Endothelial cell of umbilical vein (primary cell): Measurements from ENCODE around the gene CHL1. TPM values are rescaled to one million over a fixed set of nuclear protein-coding genes. Genes with fewer than 3 reads are reported as not detected.

Experiments
- BruUV-seq: library from RNA; stranded (reverse); fragments of 400-500 nt; replicated peaks from 2 replicates; lab custom pipeline; 2021; lab: Mats Ljungman, UMichigan
- CTCF ChIA-PET: fragments of 300-600, 350-600 bp; sonication (Branson Sonifier 250); formaldehyde crosslinking; loops from one replicate; lab custom pipeline; 2021; ENCODE audit warnings: antibody characterized with exemption, inconsistent platforms; lab: Charles Lee
- POLR2A ChIA-PET: fragments of 300-600, 350-600 bp; sonication (Branson Sonifier 250); formaldehyde crosslinking; loops from one replicate; lab custom pipeline; 2021; ENCODE audit warnings: antibody characterized with exemption, inconsistent platforms; lab: Charles Lee
- DNase-seq: peaks from one replicate; pipeline ENCODE4 v3.0.0-alpha.2; 2011; ENCODE audit warnings: low read depth, low spot score
- FAIRE-seq: peaks from 2 replicates; lab custom pipeline; 2011; peaks lifted over from hg19 to GRCh38; lab: Jason Lieb, UNC
- H2AFZ ChIP-seq: 2 replicates; pipeline ENCODE4 v1.6.0; 2012; ENCODE audit warnings: low read depth, low read length, control low read depth, inconsistent platforms
- H3K27ac ChIP-seq: 2 replicates; pipeline ENCODE4 v1.5.1; 2011; ENCODE audit warnings: low read depth, mild to moderate bottlenecking, control low read depth, low read length, moderate library complexity; ENCODE audit not compliant: insufficient read depth
- H3K27me3 ChIP-seq, 2 experiments: 2 replicates each; pipeline versions ENCODE4 v1.6.0 to v1.6.1; 2011; ENCODE audit warnings: low read length in 2 of 2, mixed read lengths in 1 of 2; ENCODE audit not compliant: control insufficient read depth in 2 of 2, insufficient read depth in 2 of 2
- H3K36me3 ChIP-seq, 2 experiments: 2 replicates in 1 of 2; 3 replicates in 1 of 2; pipeline ENCODE4 v1.5.1; 2011; ENCODE audit warnings: low read length in 2 of 2, mild to moderate bottlenecking in 1 of 2, moderate library complexity in 1 of 2; ENCODE audit not compliant: control insufficient read depth in 2 of 2, insufficient read depth in 2 of 2; ENCODE audit errors: extremely low read depth in 1 of 2
- H3K4me1 ChIP-seq: 3 replicates; pipeline ENCODE4 v1.5.1; 2011; ENCODE audit warnings: mild to moderate bottlenecking, low read length; ENCODE audit not compliant: control insufficient read depth, insufficient read depth; ENCODE audit errors: extremely low read depth
- H3K4me2 ChIP-seq: 2 replicates; pipeline ENCODE4 v1.6.1; 2011; ENCODE audit warnings: low read length, control low read depth, mixed read lengths; ENCODE audit not compliant: insufficient read depth
- H3K4me3 ChIP-seq, 3 experiments: fragments of 200-600 bp in 1 of 3; sonication (generic), shearing (Covaris generic) in 1 of 3; replicated peaks in 1 of 3; 2 replicates each; pipeline ENCODE4 v1.5.1; 2011 to 2016; ENCODE audit warnings: control low read depth in 3 of 3, low read length in 3 of 3, mild to moderate bottlenecking in 2 of 3, inconsistent platforms in 1 of 3, low read depth in 1 of 3, moderate library complexity in 1 of 3; ENCODE audit not compliant: insufficient read depth in 1 of 3
- H3K79me2 ChIP-seq: 2 replicates; pipeline ENCODE4 v1.6.0; 2012; ENCODE audit warnings: low read length, inconsistent platforms; ENCODE audit not compliant: control insufficient read depth, insufficient read depth
- H3K9ac ChIP-seq: replicated peaks from 2 replicates; pipeline ENCODE3; 2011; ENCODE audit warnings: low read length, control low read depth; ENCODE audit not compliant: insufficient read depth; ENCODE audit errors: extremely low read depth
- H3K9me1 ChIP-seq: replicated peaks from 3 replicates; pipeline ENCODE4 v1.6.0; 2011; ENCODE audit warnings: mild to moderate bottlenecking, low read length; ENCODE audit not compliant: control insufficient read depth, insufficient read depth; ENCODE audit errors: extremely low read depth
- H3K9me3 ChIP-seq: replicated peaks from 2 replicates; pipeline ENCODE4 v1.5.1; 2012; ENCODE audit warnings: low read length, inconsistent platforms; ENCODE audit not compliant: control insufficient read depth, insufficient read depth
- H4K20me1 ChIP-seq: replicated peaks from 2 replicates; pipeline ENCODE3; 2011; ENCODE audit warnings: mild to moderate bottlenecking, low read length; ENCODE audit not compliant: control insufficient read depth, insufficient read depth; ENCODE audit errors: extremely low read depth
- EZH2 ChIP-seq: IDR thresholded peaks from 2 replicates; pipeline ENCODE4 v1.6.1; 2012; ENCODE audit warnings: borderline replicate concordance, low read depth, mild to moderate bottlenecking, moderate library complexity, low read length, inconsistent platforms; ENCODE audit not compliant: severe bottlenecking
- GATA2 ChIP-seq: IDR thresholded peaks from 2 replicates; pipeline ENCODE4 v1.7.0; 2011; ENCODE audit warnings: low read depth, mild to moderate bottlenecking, moderate library complexity, mixed read lengths, low read length; ENCODE audit not compliant: insufficient read length, insufficient read depth
- MAX ChIP-seq: IDR thresholded peaks from 2 replicates; pipeline ENCODE4 v1.6.1; 2011; ENCODE audit not compliant: insufficient read depth, insufficient read length
- POLR2AphosphoS5 ChIP-seq: IDR thresholded peaks from 2 replicates; pipeline ENCODE4 v1.6.1; 2012; ENCODE audit warnings: low read depth, mild to moderate bottlenecking, control low read depth, low read length, moderate library complexity; ENCODE audit not compliant: insufficient read depth
- dilution Hi-C: fragments of 300-500 bp; cut with MboI; formaldehyde crosslinking; loops from one replicate; pipeline ENCODE4 v1.15.0; 2019; ENCODE audit warnings: low sequenced_read_pairs; ENCODE audit not compliant: extremely low pct_ligation_motif_present
- intact Hi-C: fragments of 100-400 bp; cut with micrococcal nuclease; formaldehyde crosslinking; loops from one replicate; pipeline ENCODE4 v1.10.0; 2022
- polyA plus RNA-seq, 4 experiments: library from polyadenylated mRNA; depleted of rRNA in 3 of 4; stranded (reverse) in 3 of 4; unstranded in 1 of 4; fragments of >200 nt; gene quantifications; 2 replicates each; pipeline versions ENCODE4 v1.2.1 to v1.2.3, GENCODE V29; 2011 to 2012; ENCODE audit warnings: missing spikeins in 1 of 4
- total RNA-seq: library from RNA; stranded (reverse); gene quantifications from 2 replicates; pipeline ENCODE4 v1.2.3, GENCODE V29; 2021
- TF ChIP-seq, protein P1 (sequence below), 2 donors: IDR thresholded peaks; 1 replicate in 1 of 2; 2 replicates in 1 of 2; pipeline ENCODE4 v1.5.1; 2011; ENCODE audit warnings: low read length in 2 of 2, mild to moderate bottlenecking in 2 of 2, moderate library complexity in 2 of 2, control low read depth in 1 of 2, inconsistent platforms in 1 of 2, low read depth in 1 of 2; ENCODE audit not compliant: insufficient read depth in 1 of 2; ENCODE audit errors: extremely low read depth in 1 of 2

Gene CHL1
- total and polyA plus RNA-seq, 2 donors (not counting 3 experiments of a cell fraction or from before 2014, with no cell fraction given) = not detected

DNA sequence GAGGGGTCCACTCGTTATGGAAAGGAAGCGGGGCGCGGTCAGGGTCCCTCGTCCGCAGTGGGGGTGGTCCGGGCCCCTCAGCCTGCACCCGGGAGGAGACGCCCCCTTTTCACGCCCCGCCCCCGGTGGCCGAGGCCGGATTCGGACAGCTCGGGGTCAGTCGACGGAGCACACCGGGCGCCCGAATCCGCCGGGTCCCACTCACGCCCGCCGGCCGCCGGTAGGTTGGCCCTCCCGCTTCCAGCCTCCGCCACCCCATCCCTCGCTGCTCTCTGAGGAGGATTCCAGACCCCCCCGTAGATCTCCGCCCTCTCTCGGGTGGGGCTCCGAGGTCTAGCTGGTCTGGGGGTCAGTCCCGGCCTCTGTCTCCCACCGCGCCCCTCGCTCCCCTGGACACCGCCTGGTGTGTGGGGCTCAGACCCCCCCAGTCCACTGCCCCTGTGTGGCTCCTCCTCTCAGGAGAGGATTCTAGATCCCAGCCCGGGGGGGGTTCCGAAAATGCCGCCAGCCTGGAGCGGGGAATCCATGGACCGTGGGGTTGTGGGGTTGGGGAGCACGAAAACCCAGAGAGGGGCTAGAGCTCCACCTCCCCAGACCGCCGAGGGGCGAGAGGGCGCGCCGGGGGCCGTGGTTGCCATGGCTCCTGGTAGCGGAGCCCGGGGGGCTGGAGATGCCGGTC lies 725 bp downstream of the CHL1 start:
- no peaks in the 10 kb centered on the region for H3K9me3 ChIP-seq
- no peaks in the 10 kb centered on the region for H3K9me1 ChIP-seq
- no TSS peak for BruUV-seq
- H3K4me1 ChIP-seq = no peaks in the 10 kb centered on the region
- H3K79me2 ChIP-seq = no peaks in the 10 kb centered on the region
- H3K36me3 ChIP-seq = no peaks in the 10 kb centered on the region
- CTCF ChIA-PET = no interaction called here
- H3K27me3 ChIP-seq = no peaks in the 10 kb centered on the region
- no peak overlapping the region for H2AFZ ChIP-seq
- no peak for FAIRE-seq
- no peak overlapping the region for H3K4me3 ChIP-seq
- POLR2A ChIA-PET = no interaction called here
- no peak overlapping the region for H3K9ac ChIP-seq
- DNase-seq = no peak
- TF ChIP-seq, protein P1, sequence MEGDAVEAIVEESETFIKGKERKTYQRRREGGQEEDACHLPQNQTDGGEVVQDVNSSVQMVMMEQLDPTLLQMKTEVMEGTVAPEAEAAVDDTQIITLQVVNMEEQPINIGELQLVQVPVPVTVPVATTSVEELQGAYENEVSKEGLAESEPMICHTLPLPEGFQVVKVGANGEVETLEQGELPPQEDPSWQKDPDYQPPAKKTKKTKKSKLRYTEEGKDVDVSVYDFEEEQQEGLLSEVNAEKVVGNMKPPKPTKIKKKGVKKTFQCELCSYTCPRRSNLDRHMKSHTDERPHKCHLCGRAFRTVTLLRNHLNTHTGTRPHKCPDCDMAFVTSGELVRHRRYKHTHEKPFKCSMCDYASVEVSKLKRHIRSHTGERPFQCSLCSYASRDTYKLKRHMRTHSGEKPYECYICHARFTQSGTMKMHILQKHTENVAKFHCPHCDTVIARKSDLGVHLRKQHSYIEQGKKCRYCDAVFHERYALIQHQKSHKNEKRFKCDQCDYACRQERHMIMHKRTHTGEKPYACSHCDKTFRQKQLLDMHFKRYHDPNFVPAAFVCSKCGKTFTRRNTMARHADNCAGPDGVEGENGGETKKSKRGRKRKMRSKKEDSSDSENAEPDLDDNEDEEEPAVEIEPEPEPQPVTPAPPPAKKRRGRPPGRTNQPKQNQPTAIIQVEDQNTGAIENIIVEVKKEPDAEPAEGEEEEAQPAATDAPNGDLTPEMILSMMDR (IDR thresholded peaks at IDR 0.05; ENCODE audit: extremely low read depth in 1 of 2, insufficient read depth in 1 of 2, low read depth in 1 of 2, low read length in 2 of 2) = no peak
- TF ChIP-seq EZH2 (no peak), GATA2 (no peak), POLR2AphosphoS5 (no peak), MAX (no peak)
- no peak overlapping the region for H3K27ac ChIP-seq
- intact Hi-C loops (no loop called here), dilution Hi-C loops (no loop called here)
- H4K20me1 ChIP-seq = no peaks in the 10 kb centered on the region
- no peak overlapping the region for H3K4me2 ChIP-seq
